Measurements from ENCODE around the gene PRADC1. TPM values are rescaled to one million over a fixed set of nuclear protein-coding genes. Genes with fewer than 3 reads are reported as not detected.
"Not testable (repeated sequence)": the region's sequence is repeated elsewhere in the genome, so short reads cannot be mapped to it uniquely, and the experiment has no call there.

Gene PRADC1
- total RNA-seq, 8 experiments from 2014 or later: 13.2 to 19.5 (median 16.0) TPM

DNA sequence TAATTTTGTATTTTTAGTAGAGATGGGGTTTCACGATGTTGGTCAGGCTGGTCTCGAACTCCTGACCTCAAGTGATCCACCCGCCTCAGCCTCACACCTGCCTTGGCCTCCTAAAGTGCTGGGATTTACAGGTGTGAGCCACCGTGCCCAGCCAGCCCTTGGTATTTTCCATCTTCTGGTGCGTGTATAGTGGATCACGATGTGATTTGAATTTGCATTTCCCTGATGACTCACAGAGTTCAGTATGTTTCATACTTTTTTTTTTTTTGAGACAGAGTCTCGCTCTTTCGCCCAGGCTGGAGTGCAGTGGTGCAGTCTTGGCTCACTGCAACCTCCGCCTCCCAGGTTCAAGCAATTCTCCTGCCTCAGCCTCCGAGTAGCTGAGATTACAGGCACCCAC is 32.8 kb downstream of the PRADC1 start:
- ATAC-seq (replicated peaks in 6 of 8): peak in 3 of 8 experiments; percentile 38 to 90 (median 74)
- 23 to 84% (median 70%) methylated on average over 1 to 10 of the region's 10 CpGs; no CpG with 5 or more reads in 4 of the 10 experiments for WGBS, 10 experiments
- H3K4me1 ChIP-seq (replicated peaks in 1 of 2); H3K27ac ChIP-seq; in situ Hi-C loops (cut with MboI; ENCODE audit: low pct_unique_long_range_greater_than_20kb in 2 of 9, low sequenced_read_pairs in 9 of 9, unreplicated experiment in 9 of 9); H3K4me3 ChIP-seq: not testable (repeated sequence)

GRCh38 chr2:73197579-73197978 is 35.5 kb downstream of the PRADC1 start:
- Histone ChIP-seq H3K27ac (no peak overlapping the region), H3K4me1 (replicated peaks in 1 of 2) (no peaks in the 10 kb centered on the region), H3K4me3 (no peak overlapping the region)
- ATAC-seq (replicated peaks in 6 of 8): no peak
- in situ Hi-C loops (cut with MboI; ENCODE audit: low pct_unique_long_range_greater_than_20kb in 2 of 9, low sequenced_read_pairs in 9 of 9, unreplicated experiment in 9 of 9): loop anchor here in 3 of 9 experiments (25.0 kb wide), 3 partner anchors 210 to 310 kb away; partner anchors contain the start of genes SPR (in 2 of the 3) and EMX1 (in 1 of the 3)

DNA sequence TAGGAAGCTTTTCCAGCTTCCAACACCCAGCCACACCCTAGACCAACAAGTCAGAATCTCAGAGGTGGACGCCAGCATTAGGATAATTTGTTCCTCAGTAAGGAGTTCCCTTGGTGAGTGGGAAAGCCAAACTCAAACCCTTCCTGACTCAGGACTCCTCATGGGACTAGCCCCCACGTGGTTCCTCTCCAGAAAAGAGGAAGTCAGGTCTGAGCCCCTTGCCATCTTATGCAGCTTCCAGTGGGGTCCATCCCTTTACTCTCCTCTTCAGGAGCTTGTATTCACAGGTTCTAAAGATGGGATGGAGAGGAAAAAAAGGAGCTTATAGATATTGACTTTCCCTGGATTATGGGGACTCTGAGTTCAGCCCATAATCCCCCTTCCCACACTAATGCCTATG is 45.5 kb downstream of the PRADC1 start:
- WGBS, 10 experiments: 0 to 75% (median 0%) methylated on average over 1 to 2 of the region's 2 CpGs; no CpG with 5 or more reads in 4 of the 10 experiments
- no peak for ATAC-seq (replicated peaks in 6 of 8)
- in situ Hi-C loops (cut with MboI; ENCODE audit: low pct_unique_long_range_greater_than_20kb in 2 of 9, low sequenced_read_pairs in 9 of 9, unreplicated experiment in 9 of 9): loop anchor here in 4 of 9 experiments (10.0 to 25.0 kb wide), 4 partner anchors 200 to 300 kb away; partner anchors contain the start of genes SPR (in 2 of the 4) and EMX1 (in 1 of the 4)
- Histone ChIP-seq H3K27ac (no peak overlapping the region), H3K4me1 (replicated peaks in 1 of 2) (no peaks in the 10 kb centered on the region), H3K4me3 (no peak overlapping the region)

DNA sequence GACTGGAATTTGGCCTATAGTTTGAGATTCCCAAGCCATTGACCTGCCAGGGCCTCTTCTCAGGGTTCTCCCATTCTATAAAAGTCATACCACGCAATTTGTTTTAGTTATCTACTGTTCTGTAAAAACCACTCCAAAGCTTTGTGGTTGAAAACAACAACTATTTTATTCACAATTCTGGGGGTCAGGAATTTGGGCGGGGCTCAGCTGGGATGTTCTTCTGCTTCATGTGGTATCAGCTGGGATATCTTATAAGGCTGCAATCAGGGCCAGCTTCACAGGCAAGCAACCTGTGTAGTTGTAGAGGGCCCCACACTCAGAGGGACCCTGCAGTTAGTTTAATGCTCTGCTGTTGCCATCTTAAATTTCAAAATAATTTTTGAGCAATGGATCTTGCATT is 47.1 kb downstream of the PRADC1 start:
- in situ Hi-C loops (cut with MboI; ENCODE audit: low pct_unique_long_range_greater_than_20kb in 2 of 9, low sequenced_read_pairs in 9 of 9, unreplicated experiment in 9 of 9): loop anchor here in 4 of 9 experiments (10.0 to 25.0 kb wide), 4 partner anchors 199 to 299 kb away; partner anchors contain the start of genes SPR (in 2 of the 4) and EMX1 (in 1 of the 4)
- Histone ChIP-seq H3K27ac (no peak overlapping the region), H3K4me1 (replicated peaks in 1 of 2) (no peaks in the 10 kb centered on the region), H3K4me3 (no peak overlapping the region)
- WGBS, 10 experiments: 0 to 100% (median 61%) methylated on average over 1 to 2 of the region's 2 CpGs; no CpG with 5 or more reads in 4 of the 10 experiments
- ATAC-seq (replicated peaks in 6 of 8): no peak

Other genes with a start within 250 kb of the PRADC1 start
- 10 to 100 TPM in 5 of 8 experiments, 1 to 10 TPM in 3; 6.4 to 35.6 (median 16.0) TPM for gene SFXN5, start 161.5 kb downstream of the PRADC1 start, total RNA-seq
- 10 to 100 TPM in 5 of 8 experiments, 1 to 10 TPM in 3; 5.4 to 19.0 (median 11.1) TPM for gene RAB11FIP5, start 120.3 kb downstream of the PRADC1 start, total RNA-seq
- under 1 TPM in 7 of 8 experiments, not detected in 1; 0.13 to 0.70 (median 0.16) TPM for gene NOTO, start 30.7 kb downstream of the PRADC1 start, total RNA-seq
- 10 to 100 TPM; 21.2 to 34.2 (median 24.1) TPM for gene SMYD5, start 19.0 kb downstream of the PRADC1 start, total RNA-seq
- 100 to 1,000 TPM; 230 to 423 (median 329) TPM for gene CCT7, start 1.1 kb upstream of the PRADC1 start, total RNA-seq
- 1 to 10 TPM; 3.9 to 7.6 (median 5.6) TPM for gene FBXO41, start 51.2 kb upstream of the PRADC1 start, total RNA-seq
- under 1 TPM in 4 of 8 experiments, not detected in 4; 0.09 to 0.47 (median 0.24) TPM for gene EGR4, start 60.3 kb upstream of the PRADC1 start, total RNA-seq
- gene ALMS1, start 152.6 kb upstream of the PRADC1 start, total RNA-seq: 10 to 100 TPM in 7 of 8 experiments, 1 to 10 TPM in 1; 8.1 to 60.2 (median 39.2) TPM